ENCODE data around the gene FAM83E. TPM values are rescaled to one million over a fixed set of nuclear protein-coding genes. Genes with fewer than 3 reads are reported as not detected.

The FAM83E gene
- total RNA-seq, 2 experiments from 2014 or later, result 3.0 to 3.7 TPM

GRCh38 chr19:48654299-48655059 is 39.6 kb upstream of the FAM83E start:
- Histone ChIP-seq H3K36me3 (ENCODE audit: insufficient read depth, low read length) (no peaks in the 10 kb centered on the region), H3K9me2 (ENCODE audit: insufficient read depth, low read length) (no peaks in the 10 kb centered on the region), H3K4me2 (ENCODE audit: low read length) (no peak overlapping the region), H3K79me2 (ENCODE audit: insufficient read depth, low read depth, low read length) (no peaks in the 10 kb centered on the region), H4K20me1 (ENCODE audit: insufficient read depth, low read length) (no peaks in the 10 kb centered on the region), H3K4me3 (ENCODE audit: low read depth, low read length, poor library complexity, severe bottlenecking) (no peak overlapping the region), H2AFZ (ENCODE audit: low read length) (0 out of 2 replicates have a peak overlapping the region, but pooled peaks have one; percentile 40), H3K4me1 (ENCODE audit: insufficient read depth, low read length, poor library complexity, severe bottlenecking) (peaks cover 3% of the 10 kb centered on the region), H3K9me3 (ENCODE audit: low read length) (no peaks in the 10 kb centered on the region), H3K27ac (ENCODE audit: low read depth, low read length, poor library complexity, severe bottlenecking) (no peak overlapping the region)
- intact Hi-C loops (cut with micrococcal nuclease; ENCODE audit: unreplicated experiment), result no loop called here
- TF ChIP-seq, protein P1, sequence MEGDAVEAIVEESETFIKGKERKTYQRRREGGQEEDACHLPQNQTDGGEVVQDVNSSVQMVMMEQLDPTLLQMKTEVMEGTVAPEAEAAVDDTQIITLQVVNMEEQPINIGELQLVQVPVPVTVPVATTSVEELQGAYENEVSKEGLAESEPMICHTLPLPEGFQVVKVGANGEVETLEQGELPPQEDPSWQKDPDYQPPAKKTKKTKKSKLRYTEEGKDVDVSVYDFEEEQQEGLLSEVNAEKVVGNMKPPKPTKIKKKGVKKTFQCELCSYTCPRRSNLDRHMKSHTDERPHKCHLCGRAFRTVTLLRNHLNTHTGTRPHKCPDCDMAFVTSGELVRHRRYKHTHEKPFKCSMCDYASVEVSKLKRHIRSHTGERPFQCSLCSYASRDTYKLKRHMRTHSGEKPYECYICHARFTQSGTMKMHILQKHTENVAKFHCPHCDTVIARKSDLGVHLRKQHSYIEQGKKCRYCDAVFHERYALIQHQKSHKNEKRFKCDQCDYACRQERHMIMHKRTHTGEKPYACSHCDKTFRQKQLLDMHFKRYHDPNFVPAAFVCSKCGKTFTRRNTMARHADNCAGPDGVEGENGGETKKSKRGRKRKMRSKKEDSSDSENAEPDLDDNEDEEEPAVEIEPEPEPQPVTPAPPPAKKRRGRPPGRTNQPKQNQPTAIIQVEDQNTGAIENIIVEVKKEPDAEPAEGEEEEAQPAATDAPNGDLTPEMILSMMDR (conservative IDR thresholded peaks at IDR 0.05; ENCODE audit: low read length), result no peak
- no peak for TF ChIP-seq EZH2phosphoT487 (IDR thresholded peaks at IDR 0.05; ENCODE audit: borderline replicate concordance, low read depth, low read length)
- DNase-seq (ENCODE audit: low spot score), result no peak
- ChIA-PET POLR2A (no interaction called here), CTCF (ENCODE audit: unreplicated experiment) (no interaction called here)
- BruUV-seq (replicated peaks), result no TSS peak

- H3K4me2 ChIP-seq (ENCODE audit: low read length), result no peak overlapping the region
- H3K79me2 ChIP-seq (ENCODE audit: insufficient read depth, low read depth, low read length), result no peaks in the 10 kb centered on the region
- H3K27ac ChIP-seq (ENCODE audit: low read depth, low read length, poor library complexity, severe bottlenecking), result no peak overlapping the region
- no peak overlapping the region for H2AFZ ChIP-seq (ENCODE audit: low read length)
- H3K9me2 ChIP-seq (ENCODE audit: insufficient read depth, low read length), result no peaks in the 10 kb centered on the region
- H3K4me3 ChIP-seq (ENCODE audit: low read depth, low read length, poor library complexity, severe bottlenecking), result no peak overlapping the region
- H4K20me1 ChIP-seq (ENCODE audit: insufficient read depth, low read length), result no peaks in the 10 kb centered on the region
- intact Hi-C loops (cut with micrococcal nuclease; ENCODE audit: unreplicated experiment), result no loop called here
- H3K4me1 ChIP-seq (ENCODE audit: insufficient read depth, low read length, poor library complexity, severe bottlenecking), result peaks cover 15% of the 10 kb centered on the region
- BruUV-seq (replicated peaks), result no TSS peak
- TF ChIP-seq, protein P1 (conservative IDR thresholded peaks at IDR 0.05; ENCODE audit: low read length), result no peak
- no peak for TF ChIP-seq EZH2phosphoT487 (IDR thresholded peaks at IDR 0.05; ENCODE audit: borderline replicate concordance, low read depth, low read length)
- H3K36me3 ChIP-seq (ENCODE audit: insufficient read depth, low read length), result no peaks in the 10 kb centered on the region
- no peaks in the 10 kb centered on the region for H3K9me3 ChIP-seq (ENCODE audit: low read length)
- DNase-seq (ENCODE audit: low spot score), result no peak
- ChIA-PET POLR2A (no interaction called here), CTCF (ENCODE audit: unreplicated experiment) (no interaction called here)
These were observed 36.8 kb upstream of the FAM83E start for GRCh38 chr19:48651683-48652048.

GRCh38 chr19:48650974-48651682 is 36.3 kb upstream of the FAM83E start:
- Histone ChIP-seq H3K4me1 (ENCODE audit: insufficient read depth, low read length, poor library complexity, severe bottlenecking) (peaks cover 16% of the 10 kb centered on the region), H3K9me2 (ENCODE audit: insufficient read depth, low read length) (no peaks in the 10 kb centered on the region), H3K4me3 (ENCODE audit: low read depth, low read length, poor library complexity, severe bottlenecking) (no peak overlapping the region), H3K9me3 (ENCODE audit: low read length) (no peaks in the 10 kb centered on the region), H3K36me3 (ENCODE audit: insufficient read depth, low read length) (no peaks in the 10 kb centered on the region), H2AFZ (ENCODE audit: low read length) (no peak overlapping the region), H3K27ac (ENCODE audit: low read depth, low read length, poor library complexity, severe bottlenecking) (no peak overlapping the region), H4K20me1 (ENCODE audit: insufficient read depth, low read length) (no peaks in the 10 kb centered on the region), H3K4me2 (ENCODE audit: low read length) (no peak overlapping the region), H3K79me2 (ENCODE audit: insufficient read depth, low read depth, low read length) (no peaks in the 10 kb centered on the region)
- intact Hi-C loops (cut with micrococcal nuclease; ENCODE audit: unreplicated experiment), result no loop called here
- POLR2A ChIA-PET, result no interaction called here
- CTCF ChIA-PET (ENCODE audit: unreplicated experiment), result no interaction called here
- no TSS peak for BruUV-seq (replicated peaks)
- TF ChIP-seq EZH2phosphoT487 (IDR thresholded peaks at IDR 0.05; ENCODE audit: borderline replicate concordance, low read depth, low read length), result no peak
- TF ChIP-seq, protein P1 (conservative IDR thresholded peaks at IDR 0.05; ENCODE audit: low read length), result no peak
- DNase-seq (ENCODE audit: low spot score), result no peak

All from OCI-LY7 (cell line).